Measurements from ENCODE around the gene CREB5. TPM values are rescaled to one million over a fixed set of nuclear protein-coding genes. Genes with fewer than 3 reads are reported as not detected.

The CREB5 gene
- total and polyA plus RNA-seq, 2 donors from 2014 or later = 3.4 to 27.2 TPM

- intact Hi-C loops (cut with DNase I) = no loop called here
- Histone ChIP-seq H3K4me1 (ENCODE audit: control insufficient read depth in 2 of 3, insufficient read depth in 2 of 3, low read depth in 1 of 3, low read length in 3 of 3) (no peaks in the 10 kb centered on the region), H3K9me3 (ENCODE audit: control insufficient read depth in 2 of 3, insufficient read depth in 1 of 3, low read length in 3 of 3) (no peaks in the 10 kb centered on the region), H3K36me3 (ENCODE audit: control insufficient read depth in 2 of 3, insufficient read depth in 3 of 3, low read length in 3 of 3) (no peaks in the 10 kb centered on the region), H3K27ac (ENCODE audit: low read depth in 2 of 2, low read length in 2 of 2) (no peak overlapping the region), H3K4me3 (ENCODE audit: low read length in 3 of 3) (no peak overlapping the region), H3K9ac (ENCODE audit: low read length in 3 of 3) (no peak overlapping the region), H3K27me3 (ENCODE audit: control insufficient read depth, insufficient read depth, low read length) (no peaks in the 10 kb centered on the region)
- FAIRE-seq (no peak), DNase-seq (peak in 1 of 5 donors; percentile 27)
- TF ChIP-seq, protein P1, sequence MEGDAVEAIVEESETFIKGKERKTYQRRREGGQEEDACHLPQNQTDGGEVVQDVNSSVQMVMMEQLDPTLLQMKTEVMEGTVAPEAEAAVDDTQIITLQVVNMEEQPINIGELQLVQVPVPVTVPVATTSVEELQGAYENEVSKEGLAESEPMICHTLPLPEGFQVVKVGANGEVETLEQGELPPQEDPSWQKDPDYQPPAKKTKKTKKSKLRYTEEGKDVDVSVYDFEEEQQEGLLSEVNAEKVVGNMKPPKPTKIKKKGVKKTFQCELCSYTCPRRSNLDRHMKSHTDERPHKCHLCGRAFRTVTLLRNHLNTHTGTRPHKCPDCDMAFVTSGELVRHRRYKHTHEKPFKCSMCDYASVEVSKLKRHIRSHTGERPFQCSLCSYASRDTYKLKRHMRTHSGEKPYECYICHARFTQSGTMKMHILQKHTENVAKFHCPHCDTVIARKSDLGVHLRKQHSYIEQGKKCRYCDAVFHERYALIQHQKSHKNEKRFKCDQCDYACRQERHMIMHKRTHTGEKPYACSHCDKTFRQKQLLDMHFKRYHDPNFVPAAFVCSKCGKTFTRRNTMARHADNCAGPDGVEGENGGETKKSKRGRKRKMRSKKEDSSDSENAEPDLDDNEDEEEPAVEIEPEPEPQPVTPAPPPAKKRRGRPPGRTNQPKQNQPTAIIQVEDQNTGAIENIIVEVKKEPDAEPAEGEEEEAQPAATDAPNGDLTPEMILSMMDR (IDR thresholded peaks at IDR 0.05; ENCODE audit: borderline replicate concordance, extremely low read depth, insufficient read depth) = no peak
These were observed 23.5 kb downstream of the CREB5 start for GRCh38 chr7:28435732-28436378.

- Histone ChIP-seq H3K9ac (ENCODE audit: low read length in 3 of 3) (no peak overlapping the region), H3K4me1 (ENCODE audit: control insufficient read depth in 2 of 3, insufficient read depth in 2 of 3, low read depth in 1 of 3, low read length in 3 of 3) (no peaks in the 10 kb centered on the region), H3K9me3 (ENCODE audit: control insufficient read depth in 2 of 3, insufficient read depth in 1 of 3, low read length in 3 of 3) (no peaks in the 10 kb centered on the region), H3K27ac (ENCODE audit: low read depth in 2 of 2, low read length in 2 of 2) (no peak overlapping the region), H3K36me3 (ENCODE audit: control insufficient read depth in 2 of 3, insufficient read depth in 3 of 3, low read length in 3 of 3) (no peaks in the 10 kb centered on the region), H3K27me3 (ENCODE audit: control insufficient read depth, insufficient read depth, low read length) (no peaks in the 10 kb centered on the region), H3K4me3 (ENCODE audit: low read length in 3 of 3) (no peak overlapping the region)
- TF ChIP-seq, protein P1 (IDR thresholded peaks at IDR 0.05; ENCODE audit: borderline replicate concordance, extremely low read depth, insufficient read depth) = no peak
- FAIRE-seq (no peak), DNase-seq (peak in 1 of 5 donors; percentile 12)
- intact Hi-C loops (cut with DNase I) = no loop called here
These were observed 27.8 kb downstream of the CREB5 start for GRCh38 chr7:28440055-28440601.

DNA sequence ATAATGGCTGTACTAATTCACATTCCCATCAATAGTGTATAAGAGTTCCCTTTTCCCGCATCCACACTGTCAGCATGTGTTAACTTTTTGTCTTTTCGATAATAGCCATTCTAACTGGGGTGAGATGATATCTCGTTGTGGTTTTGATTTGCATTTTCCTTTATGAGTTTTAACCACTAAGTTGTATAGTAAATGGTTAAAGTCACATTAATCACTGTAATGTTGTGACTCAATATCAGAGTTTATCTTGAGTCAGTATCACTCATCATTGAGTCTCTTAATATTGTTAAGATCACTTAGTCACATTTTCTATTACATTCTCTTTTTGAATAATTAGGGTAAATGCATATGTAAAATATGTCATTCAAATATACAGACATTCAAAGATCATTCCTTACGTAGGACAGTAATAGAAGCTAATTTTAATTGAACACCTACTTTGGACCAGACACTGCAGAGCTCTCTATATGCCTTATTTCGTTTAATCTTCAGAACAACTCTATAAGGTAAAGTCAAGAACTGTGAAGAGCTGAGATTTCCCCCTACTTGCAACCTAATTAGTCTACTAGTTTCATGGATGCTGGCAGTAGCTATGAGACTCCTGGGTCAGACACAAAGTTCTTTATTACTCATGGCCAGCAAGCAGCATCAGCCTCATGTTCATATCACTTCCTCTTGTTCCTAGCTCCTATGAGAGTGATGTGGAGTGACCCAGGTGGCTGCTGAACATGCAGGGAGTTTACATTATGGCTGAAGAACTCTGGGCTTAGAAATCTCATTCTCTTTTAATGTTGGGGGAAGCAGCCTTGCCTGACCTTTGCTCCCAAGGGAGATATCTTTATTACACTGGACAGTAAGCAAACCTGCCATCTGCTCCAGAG, 30.5 kb downstream of the CREB5 start:
- no peak overlapping the region for H3K4me3 ChIP-seq (ENCODE audit: low read length in 3 of 3)
- DNase-seq (no peak), FAIRE-seq (no peak)
- TF ChIP-seq, protein P1 (IDR thresholded peaks at IDR 0.05; ENCODE audit: borderline replicate concordance, extremely low read depth, insufficient read depth) = no peak
- no peaks in the 10 kb centered on the region for H3K27me3 ChIP-seq (ENCODE audit: control insufficient read depth, insufficient read depth, low read length)
- no peaks in the 10 kb centered on the region for H3K9me3 ChIP-seq (ENCODE audit: control insufficient read depth in 2 of 3, insufficient read depth in 1 of 3, low read length in 3 of 3)
- H3K36me3 ChIP-seq (ENCODE audit: control insufficient read depth in 2 of 3, insufficient read depth in 3 of 3, low read length in 3 of 3) = no peaks in the 10 kb centered on the region
- no peaks in the 10 kb centered on the region for H3K4me1 ChIP-seq (ENCODE audit: control insufficient read depth in 2 of 3, insufficient read depth in 2 of 3, low read depth in 1 of 3, low read length in 3 of 3)
- H3K9ac ChIP-seq (ENCODE audit: low read length in 3 of 3) = no peak overlapping the region
- H3K27ac ChIP-seq (ENCODE audit: low read depth in 2 of 2, low read length in 2 of 2) = no peak overlapping the region
- intact Hi-C loops (cut with DNase I) = no loop called here
